Inflammatory macrophage treated with lipopolysaccharide for 1 hour (primary cell): ENCODE measurements around the gene TIAM1.

ENCODE experiments used
- DNase-seq, 2 donors: peaks; one replicate each; pipeline ENCODE4 v3.0.0-alpha.2; 2020 to 2022

Gene TIAM1

DNA sequence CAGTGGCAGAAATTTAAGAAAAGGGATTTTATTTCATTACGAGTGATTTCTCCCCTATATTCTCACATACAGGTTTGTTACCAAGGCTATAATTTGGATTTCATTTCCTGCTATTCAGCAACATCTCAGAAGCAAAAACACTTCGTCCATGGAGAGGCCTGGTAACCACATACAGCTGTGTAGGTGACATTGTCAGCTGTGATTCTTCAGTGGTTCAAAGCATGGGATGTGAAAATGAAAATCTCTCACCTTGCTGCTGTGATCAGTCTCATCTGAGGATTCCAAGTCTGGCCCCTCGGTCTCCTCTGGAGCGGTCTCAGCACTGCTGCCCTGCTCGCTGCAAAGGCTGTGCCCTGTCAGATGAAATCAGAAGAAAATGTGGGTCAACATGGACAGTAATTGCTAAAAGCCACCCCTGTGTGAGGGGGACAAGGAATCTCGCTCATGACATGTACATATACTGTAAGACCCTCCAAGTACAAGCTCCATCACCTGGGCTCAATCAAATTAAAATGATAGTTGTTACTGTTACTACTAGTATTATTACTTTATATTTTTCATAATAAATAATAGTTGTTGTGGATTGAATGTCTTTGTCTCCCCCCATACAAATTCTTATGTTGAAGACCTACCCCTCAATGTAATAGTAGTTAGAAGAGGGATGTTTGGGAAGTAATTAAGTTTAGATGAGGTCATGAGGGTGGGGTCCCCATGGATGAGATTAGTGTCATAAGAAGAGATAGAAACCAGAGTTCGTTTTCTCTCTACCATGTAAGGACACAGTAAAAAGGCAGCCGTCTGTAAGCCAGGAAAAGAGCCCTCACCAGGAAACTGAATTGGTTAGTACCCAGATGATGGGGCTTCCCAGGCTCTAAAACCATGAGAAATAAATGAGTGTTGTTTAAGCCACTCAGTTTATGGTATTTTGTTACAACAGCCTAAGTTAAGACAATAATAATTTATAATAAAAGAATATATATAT is 179.1 kb downstream of the TIAM1 start:
- no peak for DNase-seq

DNA sequence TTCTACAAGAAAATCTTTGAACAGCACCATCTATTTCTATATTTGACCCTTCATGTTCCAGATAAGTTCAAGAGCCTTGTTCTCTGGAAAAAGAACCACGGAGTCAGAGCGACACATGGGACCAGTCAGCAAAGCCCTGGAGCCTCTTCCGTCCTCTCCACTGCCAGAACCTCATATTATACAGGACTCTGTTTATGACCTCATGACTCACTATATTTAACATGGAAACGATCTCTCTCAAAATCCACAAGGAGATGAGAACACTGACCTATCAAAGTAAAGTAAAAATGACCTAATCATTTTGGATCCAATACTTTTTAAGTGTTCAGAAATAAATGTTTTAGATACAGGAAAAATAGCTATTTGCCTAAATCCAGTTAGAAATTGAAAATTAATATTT is 181.2 kb downstream of the TIAM1 start:
- DNase-seq = no peak

GRCh38 chr21:31162079-31162699 is 181.9 kb downstream of the TIAM1 start:
- no peak for DNase-seq

DNA sequence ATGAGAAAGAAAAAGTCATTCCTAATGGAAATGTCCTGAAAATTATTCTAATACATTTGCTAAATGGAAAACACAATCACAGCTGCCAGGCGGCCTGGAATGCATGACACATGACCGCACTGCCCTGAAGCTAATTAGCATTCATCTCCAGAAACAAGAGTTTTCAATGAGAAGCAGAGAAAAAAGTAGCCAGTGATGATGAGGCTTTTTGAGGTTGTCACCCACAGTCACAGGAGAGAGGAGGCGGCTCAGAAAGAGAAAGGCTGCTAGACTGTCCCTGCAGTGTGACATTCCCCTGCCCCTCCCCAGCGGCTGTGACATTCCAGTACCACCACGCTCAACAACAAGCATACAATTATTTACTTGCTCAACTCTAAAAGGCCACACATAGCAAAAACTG is 182.9 kb downstream of the TIAM1 start:
- no peak for DNase-seq

DNA sequence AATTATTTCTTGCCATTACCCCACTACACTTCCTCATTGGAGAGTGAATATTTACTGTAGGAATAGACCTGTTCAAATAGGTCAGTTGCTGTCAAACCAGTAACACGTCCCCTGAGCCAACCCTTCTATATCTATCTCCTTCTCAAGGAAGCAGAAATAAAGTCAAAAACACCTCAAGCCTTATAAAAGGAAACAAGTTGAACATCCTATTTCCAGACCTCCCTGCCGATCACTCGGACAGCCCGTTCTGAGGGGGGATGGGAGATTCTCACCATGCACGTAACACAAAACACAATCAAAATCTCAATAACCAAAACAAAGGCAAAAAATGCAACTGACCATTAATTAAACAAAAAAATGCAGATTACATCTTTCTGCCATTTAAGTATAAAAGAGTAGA is 184.3 kb downstream of the TIAM1 start:
- no peak for DNase-seq

DNA sequence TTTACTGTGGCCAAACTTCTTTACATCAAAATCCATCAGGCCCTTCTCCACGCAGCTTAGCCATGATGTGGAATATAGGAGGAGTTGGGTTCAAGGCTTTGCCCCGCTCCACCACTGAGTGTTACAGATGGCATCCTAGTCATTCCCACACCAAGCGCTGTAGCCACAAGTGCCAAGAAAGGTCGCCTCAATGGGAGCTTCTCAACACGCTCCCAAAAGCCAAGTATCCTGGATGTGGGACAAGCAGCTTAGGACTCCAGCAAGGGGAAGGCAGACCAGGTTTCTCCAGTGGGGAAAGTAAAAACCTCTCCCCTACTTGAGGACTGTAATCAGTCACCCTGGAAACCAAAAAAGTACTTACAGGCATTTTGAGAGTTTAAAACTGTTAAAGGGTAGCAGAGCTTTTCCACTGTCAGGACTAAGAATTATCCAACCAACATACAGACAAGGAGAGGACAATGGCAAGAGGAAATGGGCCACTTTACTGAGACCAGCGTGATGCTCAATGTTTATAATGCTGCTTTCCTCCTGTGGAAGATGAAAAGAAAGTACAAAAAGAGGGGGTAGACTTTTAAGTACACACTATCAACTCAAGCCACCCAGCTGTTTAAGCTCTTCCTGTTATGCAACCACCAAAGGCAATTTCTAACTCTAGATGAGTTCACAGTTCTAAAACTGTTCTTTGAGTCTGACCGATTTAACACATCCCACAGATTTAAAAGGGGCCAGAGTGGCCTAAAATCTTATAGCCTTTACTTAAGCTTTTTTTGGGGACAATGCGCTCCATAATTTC is 185.1 kb downstream of the TIAM1 start:
- DNase-seq = peak; percentile 25 to 57

DNA sequence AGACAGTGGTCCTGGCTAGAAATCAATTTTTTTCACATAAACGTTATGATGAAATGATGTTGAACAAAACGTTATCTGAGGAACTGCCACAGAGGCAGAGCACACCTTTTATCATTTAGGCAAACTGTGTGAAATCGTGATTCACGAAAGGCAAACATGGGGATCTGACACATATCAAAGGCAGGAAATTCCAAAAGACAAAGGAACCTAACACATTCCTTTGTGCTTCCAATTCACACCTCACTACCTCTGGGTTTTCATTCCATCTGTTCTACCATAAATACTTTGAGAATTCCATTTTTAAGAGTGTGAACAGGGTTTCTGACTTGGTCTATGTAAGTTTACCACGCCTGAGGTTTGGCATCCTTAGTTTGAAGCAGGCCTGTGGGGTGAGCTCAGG is 186.3 kb downstream of the TIAM1 start:
- no peak for DNase-seq

DNA sequence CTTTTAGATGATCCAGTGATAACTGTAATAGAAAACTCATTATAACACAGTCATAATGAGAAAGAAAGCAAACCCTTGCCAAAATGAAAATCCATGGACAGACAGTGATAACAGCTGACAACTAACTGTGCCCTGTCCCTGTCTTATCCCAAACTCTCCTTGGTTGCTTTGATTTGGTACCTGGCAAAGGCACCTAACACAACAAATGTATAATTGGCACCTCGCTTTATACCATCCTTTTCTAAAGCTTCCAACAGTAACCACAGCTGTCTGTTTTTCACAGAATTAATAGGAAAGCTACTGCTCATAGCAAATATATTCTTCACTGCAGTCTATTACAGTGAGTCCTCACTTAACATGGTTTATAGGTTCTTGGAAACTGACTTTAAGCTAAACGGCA is 187.4 kb downstream of the TIAM1 start:
- no peak for DNase-seq

GRCh38 chr21:31156169-31156568 is 187.9 kb downstream of the TIAM1 start:
- no peak for DNase-seq

GRCh38 chr21:31151156-31152045 is 192.7 kb downstream of the TIAM1 start:
- DNase-seq = no peak

- no peak for DNase-seq
Observed at GRCh38 chr21:31145274-31145673, 198.8 kb downstream of the TIAM1 start.

DNA sequence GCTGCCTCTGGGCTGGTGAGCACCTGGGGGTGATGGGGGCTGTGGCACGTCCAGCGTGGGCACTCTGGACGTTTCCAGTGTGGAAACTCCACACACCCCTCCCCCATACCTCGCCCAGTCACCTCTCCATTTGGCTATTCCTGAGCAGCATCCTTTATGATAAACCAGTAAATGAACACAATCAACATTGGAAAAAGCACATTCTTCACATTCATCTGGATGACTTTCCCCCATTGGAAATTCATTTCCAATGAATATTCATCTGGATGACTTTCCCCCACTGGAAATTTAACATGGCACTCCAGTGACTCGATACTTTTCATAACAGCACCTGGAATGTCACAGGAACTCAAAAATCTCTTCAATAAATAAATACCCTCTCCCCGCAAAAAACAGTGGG is 201.0 kb downstream of the TIAM1 start:
- no peak for DNase-seq

DNA sequence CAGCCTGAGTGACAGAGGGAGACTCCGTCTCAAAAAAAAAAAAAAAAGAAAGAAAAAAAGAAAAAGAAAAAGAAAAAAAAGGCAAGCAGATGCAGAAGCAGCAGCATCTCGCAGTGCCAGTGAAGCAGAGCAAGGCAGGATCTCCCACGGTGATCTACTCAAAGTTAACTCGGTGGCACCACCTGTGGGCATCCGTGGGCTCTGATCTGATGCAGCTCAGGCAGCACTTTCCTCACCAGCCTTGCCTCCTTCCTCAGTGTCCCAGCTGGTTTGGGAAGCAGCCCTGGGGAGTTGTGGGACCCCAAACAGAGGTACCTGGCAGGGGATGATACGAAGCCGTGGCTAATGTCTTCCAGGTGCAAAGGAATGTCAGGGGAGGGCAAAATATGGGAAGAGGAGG is 201.5 kb downstream of the TIAM1 start:
- DNase-seq = no peak

- DNase-seq = no peak
Observed at GRCh38 chr21:31141389-31142000, 202.6 kb downstream of the TIAM1 start.

GRCh38 chr21:31140676-31141075 is 203.4 kb downstream of the TIAM1 start:
- no peak for DNase-seq

DNA sequence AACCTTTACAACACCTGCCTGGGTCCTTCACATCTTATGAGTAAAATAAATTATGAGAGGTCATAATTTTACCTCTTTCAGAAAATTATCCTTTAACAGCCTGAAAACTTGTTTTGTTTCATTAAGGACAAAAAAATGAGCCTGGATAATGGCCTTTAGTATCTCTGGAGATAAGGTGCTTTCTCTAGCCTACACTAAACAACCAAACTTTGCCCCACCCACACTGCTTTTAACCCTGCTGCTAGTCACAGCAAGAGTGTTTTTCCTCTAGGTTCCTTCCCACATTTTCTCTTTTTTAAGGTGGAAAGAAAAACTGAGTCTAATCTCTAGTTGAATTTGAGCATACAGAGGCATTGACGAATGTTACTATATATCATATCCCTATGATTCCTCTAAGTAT is 204.0 kb downstream of the TIAM1 start:
- DNase-seq = no peak

DNA sequence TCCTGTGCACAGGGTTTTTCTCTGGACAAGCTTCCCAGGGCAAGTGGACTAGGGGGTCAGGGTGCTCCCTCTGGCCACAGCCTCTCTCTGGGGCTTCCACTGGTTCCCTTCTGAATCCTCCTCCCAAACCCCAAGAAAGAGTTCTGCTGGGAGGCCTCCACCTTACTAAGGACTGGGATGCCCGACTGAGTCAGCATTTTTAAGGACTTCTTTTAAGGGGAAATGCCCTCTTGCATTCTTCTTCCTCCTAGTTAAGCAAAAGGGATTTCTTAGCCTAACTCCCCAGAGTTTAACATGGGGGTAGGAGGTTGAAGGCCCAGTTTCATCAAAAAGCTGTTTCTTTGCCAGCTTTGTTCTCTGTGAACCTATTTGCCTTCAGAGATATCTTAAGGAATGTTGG is 206.1 kb downstream of the TIAM1 start:
- DNase-seq = peak; percentile 64 to 75

GRCh38 chr21:31136891-31137290 is 207.2 kb downstream of the TIAM1 start:
- DNase-seq = no peak

DNA sequence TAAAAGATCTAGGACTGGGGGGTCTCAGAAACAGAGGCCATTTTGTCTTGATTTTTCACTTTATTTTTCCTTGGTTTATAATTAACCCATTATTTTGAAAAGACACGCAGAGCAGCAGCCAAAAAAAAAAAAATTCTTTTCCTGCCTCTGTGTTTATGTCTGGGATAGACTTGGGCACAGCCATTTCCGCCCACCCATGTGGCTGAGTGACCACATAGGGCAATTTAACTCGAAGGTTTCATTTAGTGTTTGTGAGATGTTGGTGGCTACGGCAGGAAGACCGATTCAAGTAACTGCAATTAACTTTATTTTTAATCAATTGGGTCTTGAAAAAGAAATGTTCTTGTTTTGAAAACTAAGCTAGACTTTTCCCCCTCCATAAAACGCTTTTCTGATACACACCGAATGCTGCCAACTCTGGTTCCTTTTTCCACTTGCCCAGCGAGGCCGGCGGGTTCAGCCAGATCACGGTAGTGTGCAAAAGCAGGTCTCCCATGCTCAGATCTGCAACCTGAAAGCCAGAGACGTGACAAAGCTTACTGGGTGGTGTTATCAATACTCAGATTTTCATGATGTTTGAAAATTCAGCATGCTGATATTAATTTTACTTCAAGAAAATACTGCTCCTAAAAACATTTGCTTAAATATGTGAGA is 208.4 kb downstream of the TIAM1 start:
- DNase-seq = no peak

GRCh38 chr21:31133243-31133830 is 210.7 kb downstream of the TIAM1 start:
- no peak for DNase-seq
